ENCODE data around the gene SLC2A9. TPM values are rescaled to one million over a fixed set of nuclear protein-coding genes. Genes with fewer than 3 reads are reported as not detected.

The SLC2A9 gene
- total and polyA plus RNA-seq, 2 of the 8 experiments (the other 6 are each of a cell fraction or from before 2014, with no cell fraction given): 0.20 to 0.26 TPM

- TF ChIP-seq, protein P1, sequence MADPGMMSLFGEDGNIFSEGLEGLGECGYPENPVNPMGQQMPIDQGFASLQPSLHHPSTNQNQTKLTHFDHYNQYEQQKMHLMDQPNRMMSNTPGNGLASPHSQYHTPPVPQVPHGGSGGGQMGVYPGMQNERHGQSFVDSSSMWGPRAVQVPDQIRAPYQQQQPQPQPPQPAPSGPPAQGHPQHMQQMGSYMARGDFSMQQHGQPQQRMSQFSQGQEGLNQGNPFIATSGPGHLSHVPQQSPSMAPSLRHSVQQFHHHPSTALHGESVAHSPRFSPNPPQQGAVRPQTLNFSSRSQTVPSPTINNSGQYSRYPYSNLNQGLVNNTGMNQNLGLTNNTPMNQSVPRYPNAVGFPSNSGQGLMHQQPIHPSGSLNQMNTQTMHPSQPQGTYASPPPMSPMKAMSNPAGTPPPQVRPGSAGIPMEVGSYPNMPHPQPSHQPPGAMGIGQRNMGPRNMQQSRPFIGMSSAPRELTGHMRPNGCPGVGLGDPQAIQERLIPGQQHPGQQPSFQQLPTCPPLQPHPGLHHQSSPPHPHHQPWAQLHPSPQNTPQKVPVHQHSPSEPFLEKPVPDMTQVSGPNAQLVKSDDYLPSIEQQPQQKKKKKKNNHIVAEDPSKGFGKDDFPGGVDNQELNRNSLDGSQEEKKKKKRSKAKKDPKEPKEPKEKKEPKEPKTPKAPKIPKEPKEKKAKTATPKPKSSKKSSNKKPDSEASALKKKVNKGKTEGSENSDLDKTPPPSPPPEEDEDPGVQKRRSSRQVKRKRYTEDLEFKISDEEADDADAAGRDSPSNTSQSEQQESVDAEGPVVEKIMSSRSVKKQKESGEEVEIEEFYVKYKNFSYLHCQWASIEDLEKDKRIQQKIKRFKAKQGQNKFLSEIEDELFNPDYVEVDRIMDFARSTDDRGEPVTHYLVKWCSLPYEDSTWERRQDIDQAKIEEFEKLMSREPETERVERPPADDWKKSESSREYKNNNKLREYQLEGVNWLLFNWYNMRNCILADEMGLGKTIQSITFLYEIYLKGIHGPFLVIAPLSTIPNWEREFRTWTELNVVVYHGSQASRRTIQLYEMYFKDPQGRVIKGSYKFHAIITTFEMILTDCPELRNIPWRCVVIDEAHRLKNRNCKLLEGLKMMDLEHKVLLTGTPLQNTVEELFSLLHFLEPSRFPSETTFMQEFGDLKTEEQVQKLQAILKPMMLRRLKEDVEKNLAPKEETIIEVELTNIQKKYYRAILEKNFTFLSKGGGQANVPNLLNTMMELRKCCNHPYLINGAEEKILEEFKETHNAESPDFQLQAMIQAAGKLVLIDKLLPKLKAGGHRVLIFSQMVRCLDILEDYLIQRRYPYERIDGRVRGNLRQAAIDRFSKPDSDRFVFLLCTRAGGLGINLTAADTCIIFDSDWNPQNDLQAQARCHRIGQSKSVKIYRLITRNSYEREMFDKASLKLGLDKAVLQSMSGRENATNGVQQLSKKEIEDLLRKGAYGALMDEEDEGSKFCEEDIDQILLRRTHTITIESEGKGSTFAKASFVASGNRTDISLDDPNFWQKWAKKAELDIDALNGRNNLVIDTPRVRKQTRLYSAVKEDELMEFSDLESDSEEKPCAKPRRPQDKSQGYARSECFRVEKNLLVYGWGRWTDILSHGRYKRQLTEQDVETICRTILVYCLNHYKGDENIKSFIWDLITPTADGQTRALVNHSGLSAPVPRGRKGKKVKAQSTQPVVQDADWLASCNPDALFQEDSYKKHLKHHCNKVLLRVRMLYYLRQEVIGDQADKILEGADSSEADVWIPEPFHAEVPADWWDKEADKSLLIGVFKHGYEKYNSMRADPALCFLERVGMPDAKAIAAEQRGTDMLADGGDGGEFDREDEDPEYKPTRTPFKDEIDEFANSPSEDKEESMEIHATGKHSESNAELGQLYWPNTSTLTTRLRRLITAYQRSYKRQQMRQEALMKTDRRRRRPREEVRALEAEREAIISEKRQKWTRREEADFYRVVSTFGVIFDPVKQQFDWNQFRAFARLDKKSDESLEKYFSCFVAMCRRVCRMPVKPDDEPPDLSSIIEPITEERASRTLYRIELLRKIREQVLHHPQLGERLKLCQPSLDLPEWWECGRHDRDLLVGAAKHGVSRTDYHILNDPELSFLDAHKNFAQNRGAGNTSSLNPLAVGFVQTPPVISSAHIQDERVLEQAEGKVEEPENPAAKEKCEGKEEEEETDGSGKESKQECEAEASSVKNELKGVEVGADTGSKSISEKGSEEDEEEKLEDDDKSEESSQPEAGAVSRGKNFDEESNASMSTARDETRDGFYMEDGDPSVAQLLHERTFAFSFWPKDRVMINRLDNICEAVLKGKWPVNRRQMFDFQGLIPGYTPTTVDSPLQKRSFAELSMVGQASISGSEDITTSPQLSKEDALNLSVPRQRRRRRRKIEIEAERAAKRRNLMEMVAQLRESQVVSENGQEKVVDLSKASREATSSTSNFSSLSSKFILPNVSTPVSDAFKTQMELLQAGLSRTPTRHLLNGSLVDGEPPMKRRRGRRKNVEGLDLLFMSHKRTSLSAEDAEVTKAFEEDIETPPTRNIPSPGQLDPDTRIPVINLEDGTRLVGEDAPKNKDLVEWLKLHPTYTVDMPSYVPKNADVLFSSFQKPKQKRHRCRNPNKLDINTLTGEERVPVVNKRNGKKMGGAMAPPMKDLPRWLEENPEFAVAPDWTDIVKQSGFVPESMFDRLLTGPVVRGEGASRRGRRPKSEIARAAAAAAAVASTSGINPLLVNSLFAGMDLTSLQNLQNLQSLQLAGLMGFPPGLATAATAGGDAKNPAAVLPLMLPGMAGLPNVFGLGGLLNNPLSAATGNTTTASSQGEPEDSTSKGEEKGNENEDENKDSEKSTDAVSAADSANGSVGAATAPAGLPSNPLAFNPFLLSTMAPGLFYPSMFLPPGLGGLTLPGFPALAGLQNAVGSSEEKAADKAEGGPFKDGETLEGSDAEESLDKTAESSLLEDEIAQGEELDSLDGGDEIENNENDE (IDR thresholded peaks at IDR 0.05; ENCODE audit: insufficient replicate concordance, low read length): no peak
- TF ChIP-seq RFX5 (IDR thresholded peaks at IDR 0.05; ENCODE audit: borderline replicate concordance, low read depth, low read length): no peak
- no peak for TF ChIP-seq CEBPB (IDR thresholded peaks at IDR 0.05; ENCODE audit: low read depth, low read length)
- TF ChIP-seq POU5F1 (IDR thresholded peaks at IDR 0.05; ENCODE audit: low read depth, low read length): no peak
- TF ChIP-seq JUND (IDR thresholded peaks at IDR 0.05; ENCODE audit: low read length): no peak
- TF ChIP-seq NRF1 (IDR thresholded peaks at IDR 0.05; ENCODE audit: low read depth, low read length): no peak
- TF ChIP-seq SUZ12 (IDR thresholded peaks at IDR 0.05; ENCODE audit: low read length): no peak
Observed at GRCh38 chr4:9947168-9948062, 73.9 kb downstream of the SLC2A9 start (continued).
